ENCODE measurements around the gene NUDT8.

The NUDT8 gene

GRCh38 chr11:67629386-67630227 is at the start of gene NUDT8:
NUDT8 (minus strand) TSS chr11:67629937; CDS start chr11:67629911, 26 bp downstream.
- peak; percentile 57 for DNase-seq (ENCODE audit: low read depth)

- no peak for DNase-seq (ENCODE audit: low read depth)
Observed at GRCh38 chr11:67675058-67675747, 45.5 kb upstream of the NUDT8 start.

GRCh38 chr11:67674442-67674871 is 44.7 kb upstream of the NUDT8 start, which contains the start of gene ALDH3B2:
ALDH3B2 (minus strand) TSS chr11:67674623; CDS start chr11:67666935, 7,688 bp downstream.
- no peak for DNase-seq (ENCODE audit: low read depth)

GRCh38 chr11:67673902-67674301 is 44.2 kb upstream of the NUDT8 start:
- no peak for DNase-seq (ENCODE audit: low read depth)

GRCh38 chr11:67673358-67673757 is 43.6 kb upstream of the NUDT8 start:
- no peak for DNase-seq (ENCODE audit: low read depth)

- no peak for DNase-seq (ENCODE audit: low read depth)
Observed at GRCh38 chr11:67671211-67671520, 41.4 kb upstream of the NUDT8 start.

- no peak for DNase-seq (ENCODE audit: low read depth)
Observed at GRCh38 chr11:67670316-67671210, 40.8 kb upstream of the NUDT8 start.

GRCh38 chr11:67668192-67668551 is 38.4 kb upstream of the NUDT8 start:
- no peak for DNase-seq (ENCODE audit: low read depth)

GRCh38 chr11:67667490-67668191 is 37.9 kb upstream of the NUDT8 start:
- DNase-seq (ENCODE audit: low read depth): no peak

- DNase-seq (ENCODE audit: low read depth): no peak
Observed at GRCh38 chr11:67666676-67667489, 37.1 kb upstream of the NUDT8 start.

- DNase-seq (ENCODE audit: low read depth): no peak
Observed at GRCh38 chr11:67666303-67666645, 36.5 kb upstream of the NUDT8 start.

GRCh38 chr11:67665541-67666302 is 36.0 kb upstream of the NUDT8 start:
- no peak for DNase-seq (ENCODE audit: low read depth)

- DNase-seq (ENCODE audit: low read depth): no peak
Observed at GRCh38 chr11:67664696-67665540, 35.2 kb upstream of the NUDT8 start.

- DNase-seq (ENCODE audit: low read depth): no peak
Observed at GRCh38 chr11:67664213-67664585, 34.5 kb upstream of the NUDT8 start.

- no peak for DNase-seq (ENCODE audit: low read depth)
Observed at GRCh38 chr11:67663532-67664212, 33.9 kb upstream of the NUDT8 start.

GRCh38 chr11:67662835-67663531 is 33.2 kb upstream of the NUDT8 start:
- DNase-seq (ENCODE audit: low read depth): no peak

- DNase-seq (ENCODE audit: low read depth): no peak
Observed at GRCh38 chr11:67662142-67662834, 32.6 kb upstream of the NUDT8 start.

Data from HS-27A (cell line).